Measurements from ENCODE around the gene PRF1. TPM values are rescaled to one million over a fixed set of nuclear protein-coding genes. Genes with fewer than 3 reads are reported as not detected.

The PRF1 gene
- total and polyA plus RNA-seq, 2 donors (not counting 1 experiment from before 2014, with no cell fraction given) = 1.0 to 1.9 TPM

DNA sequence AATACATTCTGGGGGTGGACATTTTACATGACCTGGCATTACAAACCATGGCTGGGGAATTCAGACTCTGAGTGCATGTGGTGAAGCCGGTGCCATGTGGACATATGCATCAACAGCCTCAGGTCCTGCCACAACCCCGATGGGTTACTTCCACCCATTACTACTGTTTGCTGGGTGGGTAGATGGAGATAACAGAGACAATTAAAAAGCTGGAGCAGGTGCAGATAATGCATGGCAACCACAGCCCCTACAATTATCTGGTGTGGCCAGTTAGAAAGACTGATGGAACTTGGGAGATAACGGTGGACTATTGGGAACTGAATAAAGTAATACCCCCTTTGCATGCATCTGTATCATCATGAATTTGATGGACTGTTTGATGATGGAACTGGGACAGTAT lies 48.2 kb upstream of the PRF1 start:
- CTCF ChIA-PET = no interaction called here
- Histone ChIP-seq H2AFZ (ENCODE audit: insufficient read depth, low read depth, low read length, poor library complexity, severe bottlenecking) (no peak overlapping the region), H3K36me3 (replicated peaks in 1 of 2; ENCODE audit: control extremely low read depth in 1 of 2, control insufficient read depth in 1 of 2, extremely low read depth in 1 of 2, insufficient read depth in 2 of 2, low read length in 1 of 2) (no peaks in the 10 kb centered on the region), H3K27ac (ENCODE audit: low read length in 2 of 2) (no peak overlapping the region), H4K20me1 (ENCODE audit: control insufficient read depth, insufficient read depth, low read length, poor library complexity, severe bottlenecking) (no peaks in the 10 kb centered on the region), H3K9ac (ENCODE audit: low read length) (no peak overlapping the region), H3K4me3 (ENCODE audit: control extremely low read depth in 1 of 5, extremely low read depth in 1 of 5, insufficient read depth in 1 of 5, low read depth in 2 of 5, low read length in 4 of 5) (no peak overlapping the region), H3K9me3 (ENCODE audit: control extremely low read depth in 1 of 3, control insufficient read depth in 2 of 3, insufficient read depth in 1 of 3, low read length in 2 of 3) (peaks cover 0 to 64% (median 41%) of the 10 kb centered on the region in 3 donors), H3K27me3 (replicated peaks in 1 of 4; ENCODE audit: control extremely low read depth in 1 of 4, control insufficient read depth in 3 of 4, insufficient read depth in 4 of 4, low read length in 3 of 4) (no peaks in the 10 kb centered on the region), H3K4me2 (replicated peaks; ENCODE audit: low read depth, low read length, poor library complexity, severe bottlenecking) (no peak overlapping the region), H3K4me1 (ENCODE audit: control insufficient read depth in 2 of 2, insufficient read depth in 2 of 2, low read length in 2 of 2) (no peaks in the 10 kb centered on the region), H3K79me2 (ENCODE audit: control insufficient read depth, insufficient read depth, low read length) (no peaks in the 10 kb centered on the region)
- TF ChIP-seq, protein P1, sequence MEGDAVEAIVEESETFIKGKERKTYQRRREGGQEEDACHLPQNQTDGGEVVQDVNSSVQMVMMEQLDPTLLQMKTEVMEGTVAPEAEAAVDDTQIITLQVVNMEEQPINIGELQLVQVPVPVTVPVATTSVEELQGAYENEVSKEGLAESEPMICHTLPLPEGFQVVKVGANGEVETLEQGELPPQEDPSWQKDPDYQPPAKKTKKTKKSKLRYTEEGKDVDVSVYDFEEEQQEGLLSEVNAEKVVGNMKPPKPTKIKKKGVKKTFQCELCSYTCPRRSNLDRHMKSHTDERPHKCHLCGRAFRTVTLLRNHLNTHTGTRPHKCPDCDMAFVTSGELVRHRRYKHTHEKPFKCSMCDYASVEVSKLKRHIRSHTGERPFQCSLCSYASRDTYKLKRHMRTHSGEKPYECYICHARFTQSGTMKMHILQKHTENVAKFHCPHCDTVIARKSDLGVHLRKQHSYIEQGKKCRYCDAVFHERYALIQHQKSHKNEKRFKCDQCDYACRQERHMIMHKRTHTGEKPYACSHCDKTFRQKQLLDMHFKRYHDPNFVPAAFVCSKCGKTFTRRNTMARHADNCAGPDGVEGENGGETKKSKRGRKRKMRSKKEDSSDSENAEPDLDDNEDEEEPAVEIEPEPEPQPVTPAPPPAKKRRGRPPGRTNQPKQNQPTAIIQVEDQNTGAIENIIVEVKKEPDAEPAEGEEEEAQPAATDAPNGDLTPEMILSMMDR (IDR thresholded peaks at IDR 0.05) = no peak
- no peak for TF ChIP-seq EZH2 (IDR thresholded peaks at IDR 0.05; ENCODE audit: borderline replicate concordance, insufficient read depth, low read depth, low read length, poor library complexity, severe bottlenecking)
- DNase-seq (no peak), ATAC-seq (ENCODE audit: low read depth) (no peak)
- no peak overlapping the region for H3K27ac Mint-ChIP-seq
- H3K9me3 Mint-ChIP-seq (ENCODE audit: insufficient read depth) = peaks cover 22% of the 10 kb centered on the region
- H3K4me3 Mint-ChIP-seq = no peak overlapping the region
- no peaks in the 10 kb centered on the region for H3K4me1 Mint-ChIP-seq
- POLR2A ChIA-PET = no interaction called here
- no CpG with 5 or more reads among the region's 3 CpGs for WGBS (ENCODE audit: insufficient coverage)
- intact Hi-C loops (cut with micrococcal nuclease) = no loop called here
- peaks cover 19% of the 10 kb centered on the region for H3K27me3 Mint-ChIP-seq

DNA sequence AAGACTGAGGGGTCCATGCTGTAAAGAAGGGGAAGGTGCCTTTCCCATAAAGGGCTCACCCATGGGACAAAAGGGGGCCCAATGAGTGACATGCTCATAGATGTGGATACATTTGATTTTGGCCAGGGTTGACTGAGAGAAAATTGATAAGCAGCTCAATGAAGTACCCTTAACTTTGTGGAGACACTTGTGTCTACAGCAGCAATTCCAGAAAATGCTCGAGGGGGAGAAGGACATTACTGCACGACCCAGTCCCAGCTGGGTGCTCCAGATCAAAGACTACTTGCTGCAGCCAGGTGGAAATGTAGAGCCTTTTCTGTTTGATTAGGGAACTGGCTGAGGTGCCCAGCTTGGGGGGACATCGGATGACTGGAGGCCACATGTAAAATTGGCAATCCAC lies 47.6 kb upstream of the PRF1 start:
- POLR2A ChIA-PET = no interaction called here
- H3K4me3 ChIP-seq (ENCODE audit: control extremely low read depth in 1 of 5, extremely low read depth in 1 of 5, insufficient read depth in 1 of 5, low read depth in 2 of 5, low read length in 4 of 5) = no peak overlapping the region
- Mint-ChIP-seq H3K27ac (no peak overlapping the region), H3K27me3 (peaks cover 19% of the 10 kb centered on the region), H3K4me1 (no peaks in the 10 kb centered on the region), H3K4me3 (no peak overlapping the region), H3K9me3 (ENCODE audit: insufficient read depth) (peaks cover 22% of the 10 kb centered on the region)
- WGBS (ENCODE audit: insufficient coverage) = 80% methylated on average over 3 of the region's 3 CpGs
- no peak overlapping the region for H3K27ac ChIP-seq (ENCODE audit: low read length in 2 of 2)
- intact Hi-C loops (cut with micrococcal nuclease) = no loop called here
- H3K4me2 ChIP-seq (replicated peaks; ENCODE audit: low read depth, low read length, poor library complexity, severe bottlenecking) = no peak overlapping the region
- H3K9ac ChIP-seq (ENCODE audit: low read length) = no peak overlapping the region
- no peak for ATAC-seq (ENCODE audit: low read depth)
- no peaks in the 10 kb centered on the region for H3K27me3 ChIP-seq (replicated peaks in 1 of 4; ENCODE audit: control extremely low read depth in 1 of 4, control insufficient read depth in 3 of 4, insufficient read depth in 4 of 4, low read length in 3 of 4)
- no peaks in the 10 kb centered on the region for H3K4me1 ChIP-seq (ENCODE audit: control insufficient read depth in 2 of 2, insufficient read depth in 2 of 2, low read length in 2 of 2)
- H3K79me2 ChIP-seq (ENCODE audit: control insufficient read depth, insufficient read depth, low read length) = no peaks in the 10 kb centered on the region
- H3K36me3 ChIP-seq (replicated peaks in 1 of 2; ENCODE audit: control extremely low read depth in 1 of 2, control insufficient read depth in 1 of 2, extremely low read depth in 1 of 2, insufficient read depth in 2 of 2, low read length in 1 of 2) = no peaks in the 10 kb centered on the region
- H2AFZ ChIP-seq (ENCODE audit: insufficient read depth, low read depth, low read length, poor library complexity, severe bottlenecking) = no peak overlapping the region
- H4K20me1 ChIP-seq (ENCODE audit: control insufficient read depth, insufficient read depth, low read length, poor library complexity, severe bottlenecking) = no peaks in the 10 kb centered on the region
- CTCF ChIA-PET = no interaction called here
- peaks cover 0 to 64% (median 41%) of the 10 kb centered on the region in 3 donors for H3K9me3 ChIP-seq (ENCODE audit: control extremely low read depth in 1 of 3, control insufficient read depth in 2 of 3, insufficient read depth in 1 of 3, low read length in 2 of 3)
- TF ChIP-seq EZH2 (IDR thresholded peaks at IDR 0.05; ENCODE audit: borderline replicate concordance, insufficient read depth, low read depth, low read length, poor library complexity, severe bottlenecking) = no peak
- TF ChIP-seq, protein P1 (IDR thresholded peaks at IDR 0.05) = no peak
- no peak for DNase-seq
